GM12892 (cell line): ENCODE measurements around the gene CSF2.

Experiments
- POLR2A ChIP-seq: IDR thresholded peaks from 2 replicates; pipeline ENCODE4 v1.6.1; 2011; ENCODE audit warnings: low read depth, low read length, control low read depth
- POLR2AphosphoS5 ChIP-seq: IDR thresholded peaks from 2 replicates; pipeline ENCODE4 v1.6.1; 2011; ENCODE audit warnings: low read depth, low read length, control low read depth
- TAF1 ChIP-seq: IDR thresholded peaks from 2 replicates; pipeline ENCODE4 v1.6.1; 2011; ENCODE audit warnings: low read depth, mild to moderate bottlenecking, control low read depth, low read length, borderline replicate concordance

DNA sequence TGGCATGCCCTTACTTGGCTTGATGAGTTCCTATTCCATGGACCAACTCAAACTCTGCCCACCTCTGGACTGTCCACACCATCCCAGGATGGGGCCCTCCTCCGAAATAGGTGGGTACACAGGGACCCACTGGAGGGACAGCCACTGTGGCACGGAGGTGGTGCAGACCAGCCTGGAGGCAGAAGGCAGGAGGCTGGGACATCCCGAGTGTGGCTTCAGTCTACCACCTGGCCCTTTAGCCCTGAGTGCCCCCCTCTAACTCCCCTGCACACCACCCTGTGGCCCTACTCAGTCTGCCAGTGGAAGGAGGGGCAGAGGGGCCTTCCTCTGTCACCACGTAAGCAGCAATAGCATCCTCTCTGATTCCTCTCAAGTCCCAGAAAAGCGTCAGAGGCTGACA, 9.4 kb upstream of the CSF2 start:
- no peak for TF ChIP-seq POLR2A
- no peak for TF ChIP-seq POLR2AphosphoS5
- TF ChIP-seq TAF1: no peak
